Thoracic aorta (tissue), 2 donors: ENCODE measurements around the gene SEMA6C. TPM values are rescaled to one million over a fixed set of nuclear protein-coding genes. Genes with fewer than 3 reads are reported as not detected.

Experiments used
- ATAC-seq: fragments of 150-250 bp; one replicate; pipeline ENCODE4 v1.8.0; 2017; ENCODE audit warnings: low read depth; ENCODE audit not compliant: insufficient number of reproducible peaks, low FRiP score
- DNase-seq: peaks from one replicate; pipeline ENCODE4 v3.0.0-alpha.2; 2020; ENCODE audit warnings: low spot score
- H3K27ac ChIP-seq, 2 donors: fragments of 200-600 bp; sonication (generic); 1 replicate in 1 of 2; 2 replicates in 1 of 2; pipeline ENCODE4 v1.5.1; 2016; ENCODE audit warnings: mild to moderate bottlenecking in 2 of 2, moderate library complexity in 2 of 2
- H3K27me3 ChIP-seq: fragments of 200-600 bp; sonication (generic); replicated peaks from 2 replicates; pipeline ENCODE4 v1.6.0; 2016; ENCODE audit warnings: mild to moderate bottlenecking; ENCODE audit not compliant: insufficient read depth
- H3K36me3 ChIP-seq: fragments of 200-600 bp; sonication (generic); one replicate; pipeline ENCODE4 v1.5.1; 2016
- H3K4me1 ChIP-seq, 2 donors: fragments of 200-600 bp; sonication (generic); 1 replicate in 1 of 2; 2 replicates in 1 of 2; pipeline versions ENCODE4 v1.5.1 to v1.6.0; 2016; ENCODE audit warnings: low read depth in 2 of 2, mild to moderate bottlenecking in 1 of 2; ENCODE audit not compliant: control insufficient read depth in 1 of 2
- H3K4me3 ChIP-seq: fragments of 200-600 bp; sonication (generic); 2 replicates; pipeline ENCODE4 v1.5.1; 2016; ENCODE audit warnings: mild to moderate bottlenecking
- H3K9me3 ChIP-seq: fragments of 200-600 bp; sonication (generic); 2 replicates; pipeline ENCODE4 v1.5.1; 2016
- CTCF ChIP-seq: fragments of 200-600 bp; sonication (generic); IDR thresholded peaks from one replicate; pipeline ENCODE4 v1.5.1; 2019; ENCODE audit warnings: antibody characterized with exemption
- total RNA-seq, 2 donors: library from RNA; depleted of rRNA; stranded (reverse); fragments of >200 nt; gene quantifications; one replicate each; pipeline versions ENCODE4 v1.1.0 to v1.2.3, GENCODE V29; 2016

SEMA6C gene
- total RNA-seq, 2 donors from 2014 or later = 6.3 to 6.8 TPM

DNA sequence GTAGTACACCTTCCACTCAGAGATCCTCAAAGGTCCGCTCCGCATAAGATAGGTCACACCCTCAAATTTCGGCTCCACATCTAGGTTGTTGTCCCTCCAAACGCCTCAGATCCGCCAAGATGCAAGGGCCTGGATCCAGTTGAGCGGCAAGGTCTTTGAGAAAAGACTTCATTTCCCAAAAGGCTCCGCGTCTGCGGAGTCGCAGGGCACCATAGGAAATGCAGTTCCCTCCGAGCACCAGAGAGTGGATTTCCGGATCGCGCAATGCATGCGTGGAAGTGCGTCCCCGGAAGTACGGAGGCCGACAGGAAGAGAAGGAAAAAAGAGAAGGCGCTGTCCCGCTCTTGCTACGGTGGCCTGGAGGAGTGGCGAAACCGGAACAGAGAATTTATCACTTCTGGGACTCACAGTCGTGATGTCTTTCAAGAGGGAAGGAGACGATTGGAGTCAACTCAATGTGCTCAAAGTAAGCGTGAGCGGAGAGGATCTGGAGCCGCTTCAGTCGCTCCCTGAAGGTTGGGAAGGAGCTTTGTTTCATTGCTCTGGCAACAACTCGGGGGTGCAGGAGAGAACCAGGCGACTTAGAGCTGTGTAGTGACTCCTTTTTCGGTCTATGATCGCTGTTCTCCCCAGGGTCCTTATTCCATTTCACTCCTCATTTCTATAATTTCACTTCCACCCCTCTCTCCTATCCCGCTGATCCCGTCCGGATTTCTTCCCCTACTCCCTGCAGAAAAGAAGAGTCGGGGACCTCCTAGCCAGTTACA, 19.5 kb upstream of the SEMA6C start, which contains the start of the genes LYSMD1 and SCNM1:
Gene LYSMD1 (minus strand): TSS at position 165 of the 767 bp plus-strand sequence. CDS start 644 bp downstream, outside the sequence.
Gene SCNM1 (plus strand): TSS at position 407 of the 767 bp plus-strand sequence. CDS start 9 bp downstream, at position 416.
- DNase-seq = peak; percentile 93
- Histone ChIP-seq H3K27ac (peak within 1 kb of the TSS; percentile 95 to 98), H3K36me3 (peaks cover 22% of the 10 kb centered on the region), H3K27me3 (no peaks in the 10 kb centered on the region), H3K4me3 (peak within 1 kb of the TSS; percentile 87), H3K9me3 (no peaks in the 10 kb centered on the region), H3K4me1 (peaks cover 9 to 27% of the 10 kb centered on the region in 2 donors)
- ATAC-seq = peak; percentile 85
- no peak for TF ChIP-seq CTCF

GRCh38 chr1:151165281-151165737, 18.9 kb upstream of the SEMA6C start:
- H3K27ac ChIP-seq = peak overlapping the region; percentile 95 to 98
- no peaks in the 10 kb centered on the region for H3K9me3 ChIP-seq
- TF ChIP-seq CTCF = no peak
- peaks cover 22% of the 10 kb centered on the region for H3K36me3 ChIP-seq
- H3K4me3 ChIP-seq = peak overlapping the region; percentile 87
- peaks cover 9 to 33% of the 10 kb centered on the region in 2 donors for H3K4me1 ChIP-seq
- no peaks in the 10 kb centered on the region for H3K27me3 ChIP-seq
- no peak for DNase-seq
- peak; percentile 52 for ATAC-seq

GRCh38 chr1:151164732-151165280, 18.4 kb upstream of the SEMA6C start:
- H3K4me1 ChIP-seq = peaks cover 9 to 35% of the 10 kb centered on the region in 2 donors
- H3K4me3 ChIP-seq = peak overlapping the region; percentile 87
- peak overlapping the region; percentile 95 to 98 for H3K27ac ChIP-seq
- no peak for TF ChIP-seq CTCF
- no peaks in the 10 kb centered on the region for H3K9me3 ChIP-seq
- no peaks in the 10 kb centered on the region for H3K27me3 ChIP-seq
- H3K36me3 ChIP-seq = peaks cover 19% of the 10 kb centered on the region
- DNase-seq = no peak
- ATAC-seq = no peak

DNA sequence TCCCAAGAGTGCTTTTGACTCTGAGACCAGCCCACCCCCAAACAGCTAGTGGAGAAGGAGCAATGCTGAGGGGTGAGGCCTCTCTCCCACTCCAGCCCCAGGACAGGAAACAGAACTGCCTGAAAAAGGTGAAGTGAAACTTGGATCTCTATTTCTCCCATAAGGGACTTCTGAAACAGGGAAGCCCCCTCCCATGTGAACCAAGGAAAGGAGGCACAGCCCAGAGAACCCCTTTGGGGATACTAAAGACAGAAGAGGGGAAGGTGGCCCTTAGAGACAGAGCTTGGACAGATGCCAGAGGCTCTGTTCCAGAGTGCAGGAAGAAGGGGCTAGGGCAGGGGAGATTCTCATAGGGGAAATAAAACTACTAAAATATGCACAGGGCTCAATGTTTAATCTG, 12.9 kb upstream of the SEMA6C start:
- Histone ChIP-seq H3K4me1 (peaks cover 3 to 30% of the 10 kb centered on the region in 2 donors), H3K9me3 (no peaks in the 10 kb centered on the region), H3K27ac (peak overlapping the region in 1 of 2 donors; percentile 20), H3K4me3 (no peak overlapping the region), H3K36me3 (peaks cover 25% of the 10 kb centered on the region), H3K27me3 (no peaks in the 10 kb centered on the region)
- no peak for TF ChIP-seq CTCF
- DNase-seq (no peak), ATAC-seq (no peak)

- Histone ChIP-seq H3K9me3 (no peaks in the 10 kb centered on the region), H3K27ac (peak overlapping the region in 1 of 2 donors; percentile 6), H3K27me3 (no peaks in the 10 kb centered on the region), H3K4me3 (no peak overlapping the region), H3K36me3 (peaks cover 25% of the 10 kb centered on the region), H3K4me1 (peaks cover 3 to 24% of the 10 kb centered on the region in 2 donors)
- ATAC-seq = no peak
- TF ChIP-seq CTCF = no peak
- no peak for DNase-seq
Observed at GRCh38 chr1:151158751-151159251, 12.4 kb upstream of the SEMA6C start.
